ENCODE data around the gene HNRNPL.
"Not testable (repeated sequence)": the region's sequence is repeated elsewhere in the genome, so short reads cannot be mapped to it uniquely, and the experiment has no call there.

Gene HNRNPL

DNA sequence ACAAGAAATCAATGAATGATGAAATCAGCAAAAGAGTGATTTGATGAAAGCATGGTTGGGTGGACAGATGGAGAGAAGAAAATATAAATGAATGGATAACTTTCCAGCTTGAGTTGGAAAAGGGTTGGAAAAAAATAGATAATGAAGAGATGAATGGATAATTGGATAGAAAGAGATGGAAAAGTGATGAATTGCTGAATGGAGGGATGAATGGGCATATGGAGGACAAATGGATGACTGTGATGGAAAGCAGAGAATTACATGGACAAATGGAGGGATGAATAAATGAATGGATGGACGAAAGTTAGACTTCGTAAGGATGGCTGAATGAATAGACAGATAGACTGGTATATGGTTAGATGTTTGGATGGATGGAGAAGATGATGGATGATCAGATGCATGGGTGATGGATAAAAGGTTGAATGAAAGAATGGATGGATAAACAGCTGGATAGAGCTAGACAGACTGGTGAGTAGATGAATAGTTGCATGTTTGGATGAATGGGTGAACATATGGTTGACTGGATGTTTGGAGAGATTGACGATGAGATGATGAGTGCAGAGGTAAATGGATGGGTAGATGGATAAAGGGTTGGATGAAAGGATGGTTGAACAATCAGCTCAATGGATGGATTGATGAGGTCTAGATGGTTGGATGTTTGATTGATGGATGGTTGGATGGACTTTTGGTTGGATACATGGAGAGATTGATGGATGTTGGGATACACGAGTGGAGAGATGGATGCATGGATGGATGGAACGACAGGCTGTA lies 49.0 kb downstream of the HNRNPL start:
- no peak for TF ChIP-seq POLR2A (IDR thresholded peaks at IDR 0.05; ENCODE audit: low read depth, low read length)
- FAIRE-seq (no peak), DNase-seq (ENCODE audit: insufficient read length, low spot score) (no peak)

DNA sequence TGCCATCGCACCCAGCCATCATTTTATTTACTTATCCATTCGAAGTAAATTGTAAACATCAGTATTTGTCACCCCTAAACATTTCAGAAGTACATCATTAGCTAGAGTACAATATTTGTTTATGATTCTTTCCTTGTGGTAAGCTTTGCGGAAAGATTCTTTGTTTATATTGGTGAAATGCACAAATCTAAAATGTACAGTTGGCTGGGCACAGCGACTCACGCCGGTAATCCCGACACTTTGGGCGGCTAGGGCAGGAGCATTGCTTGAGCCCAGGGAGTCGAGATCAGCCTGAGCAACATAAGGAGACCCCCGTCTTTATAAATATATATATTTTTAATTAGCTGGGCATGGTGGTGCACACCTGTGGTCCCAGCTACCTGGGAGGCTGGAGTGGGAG lies 50.7 kb downstream of the HNRNPL start:
- no peak for FAIRE-seq
- TF ChIP-seq POLR2A (IDR thresholded peaks at IDR 0.05; ENCODE audit: low read depth, low read length): no peak
- DNase-seq (ENCODE audit: insufficient read length, low spot score): no peak

DNA sequence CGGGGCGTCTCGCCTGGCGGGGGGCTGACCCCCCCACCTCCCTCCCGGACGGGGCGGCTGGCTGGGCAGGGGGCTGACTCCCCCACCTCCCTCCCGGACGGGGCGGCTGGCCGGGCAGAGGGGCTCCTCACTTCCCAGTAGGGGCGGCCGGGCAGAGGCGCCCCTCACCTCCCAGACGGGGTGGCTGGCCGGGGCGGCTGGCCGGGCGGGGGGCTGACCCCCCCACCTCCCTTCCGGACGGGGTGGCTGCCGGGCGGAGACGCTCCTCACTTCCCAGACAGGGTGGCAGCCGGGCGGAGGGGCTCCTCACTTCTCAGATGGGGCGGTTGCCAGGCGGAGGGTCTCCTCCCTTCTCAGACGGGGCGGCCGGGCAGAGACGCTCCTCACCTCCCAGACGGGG lies 52.0 kb downstream of the HNRNPL start:
- FAIRE-seq; DNase-seq (ENCODE audit: insufficient read length, low spot score): not testable (repeated sequence)

DNA sequence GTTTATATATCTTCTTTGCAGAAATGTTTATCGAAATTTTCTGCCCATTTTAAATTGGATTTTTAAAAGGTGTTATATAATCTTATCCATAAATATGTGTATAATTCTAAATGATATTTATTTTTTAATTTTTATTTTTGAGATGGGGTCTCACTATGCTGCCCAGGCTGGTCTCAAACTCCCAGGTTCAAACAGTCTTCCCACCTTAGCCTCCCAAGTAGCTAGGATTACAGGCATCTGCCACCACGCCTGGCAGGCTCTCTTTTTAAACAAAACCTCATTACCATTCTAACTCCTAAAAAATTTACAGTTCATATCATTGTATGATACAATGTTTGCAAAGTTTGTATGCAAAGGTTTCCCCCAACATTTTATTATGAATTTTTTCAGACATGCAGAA lies 53.6 kb downstream of the HNRNPL start:
- DNase-seq (ENCODE audit: insufficient read length, low spot score) (no peak), FAIRE-seq (no peak)
- TF ChIP-seq POLR2A (IDR thresholded peaks at IDR 0.05; ENCODE audit: low read depth, low read length): no peak

DNA sequence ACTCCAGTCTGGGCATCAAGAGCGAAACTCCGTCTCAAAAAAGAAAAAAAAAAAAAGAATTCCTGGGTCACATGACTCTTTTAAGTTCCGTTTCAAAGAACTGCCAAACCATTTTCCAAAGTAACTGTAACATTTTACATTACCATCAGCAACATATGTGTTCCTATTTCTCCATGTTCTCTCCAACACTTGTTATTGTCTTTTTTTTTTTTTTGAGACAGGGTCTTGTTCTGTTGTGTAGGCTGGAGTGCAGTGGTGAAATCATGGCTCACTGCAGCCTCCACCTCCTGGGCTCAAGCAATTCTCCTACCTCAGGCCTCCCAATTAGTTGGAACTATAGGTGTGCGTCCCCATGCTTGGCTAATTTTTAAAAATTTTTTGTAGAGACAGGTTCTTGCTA lies 54.2 kb downstream of the HNRNPL start:
- no peak for TF ChIP-seq POLR2A (IDR thresholded peaks at IDR 0.05; ENCODE audit: low read depth, low read length)
- DNase-seq (ENCODE audit: insufficient read length, low spot score) (no peak), FAIRE-seq (no peak)

DNA sequence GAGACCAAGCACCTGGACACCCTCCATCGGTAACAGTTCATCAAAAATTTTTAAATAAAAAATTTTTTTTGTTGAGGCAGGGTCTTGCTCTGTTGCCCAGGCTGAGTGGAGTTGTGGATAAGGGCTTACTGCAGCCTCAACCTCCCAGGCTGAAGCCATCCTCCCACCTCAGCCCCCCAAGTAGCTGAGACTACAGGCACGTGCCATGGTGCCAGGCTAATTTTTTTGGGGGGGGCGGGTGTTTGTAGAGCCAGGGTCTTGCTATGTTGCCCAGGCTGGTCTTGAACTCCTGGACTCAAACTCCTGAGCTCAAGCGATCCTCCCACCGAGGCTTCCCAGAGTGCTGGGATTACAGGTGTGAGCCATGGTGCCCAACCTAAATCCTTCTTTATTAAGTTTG lies 56.1 kb downstream of the HNRNPL start:
- TF ChIP-seq POLR2A (IDR thresholded peaks at IDR 0.05; ENCODE audit: low read depth, low read length): no peak
- FAIRE-seq (no peak), DNase-seq (ENCODE audit: insufficient read length, low spot score) (no peak)

DNA sequence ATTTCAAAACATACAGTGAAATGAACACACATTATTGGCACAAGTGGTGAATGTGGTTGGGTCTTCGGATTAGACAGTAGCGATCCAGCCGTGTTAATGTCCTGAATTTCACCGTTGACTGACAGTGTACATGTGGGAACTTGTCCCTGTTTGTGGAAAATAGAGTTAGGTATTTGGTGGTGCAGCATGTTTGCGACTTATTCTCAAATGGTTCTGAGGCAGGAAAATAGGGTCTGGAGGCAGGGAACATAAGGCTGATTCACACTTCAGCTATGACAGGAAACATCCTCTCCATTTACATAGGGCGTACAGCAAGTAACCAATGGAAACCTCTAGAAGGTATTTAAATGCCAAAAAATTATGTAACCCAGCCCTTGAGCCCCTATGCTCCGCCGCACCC lies 56.6 kb downstream of the HNRNPL start:
- no peak for TF ChIP-seq POLR2A (IDR thresholded peaks at IDR 0.05; ENCODE audit: low read depth, low read length)
- DNase-seq (ENCODE audit: insufficient read length, low spot score) (no peak), FAIRE-seq (no peak)

DNA sequence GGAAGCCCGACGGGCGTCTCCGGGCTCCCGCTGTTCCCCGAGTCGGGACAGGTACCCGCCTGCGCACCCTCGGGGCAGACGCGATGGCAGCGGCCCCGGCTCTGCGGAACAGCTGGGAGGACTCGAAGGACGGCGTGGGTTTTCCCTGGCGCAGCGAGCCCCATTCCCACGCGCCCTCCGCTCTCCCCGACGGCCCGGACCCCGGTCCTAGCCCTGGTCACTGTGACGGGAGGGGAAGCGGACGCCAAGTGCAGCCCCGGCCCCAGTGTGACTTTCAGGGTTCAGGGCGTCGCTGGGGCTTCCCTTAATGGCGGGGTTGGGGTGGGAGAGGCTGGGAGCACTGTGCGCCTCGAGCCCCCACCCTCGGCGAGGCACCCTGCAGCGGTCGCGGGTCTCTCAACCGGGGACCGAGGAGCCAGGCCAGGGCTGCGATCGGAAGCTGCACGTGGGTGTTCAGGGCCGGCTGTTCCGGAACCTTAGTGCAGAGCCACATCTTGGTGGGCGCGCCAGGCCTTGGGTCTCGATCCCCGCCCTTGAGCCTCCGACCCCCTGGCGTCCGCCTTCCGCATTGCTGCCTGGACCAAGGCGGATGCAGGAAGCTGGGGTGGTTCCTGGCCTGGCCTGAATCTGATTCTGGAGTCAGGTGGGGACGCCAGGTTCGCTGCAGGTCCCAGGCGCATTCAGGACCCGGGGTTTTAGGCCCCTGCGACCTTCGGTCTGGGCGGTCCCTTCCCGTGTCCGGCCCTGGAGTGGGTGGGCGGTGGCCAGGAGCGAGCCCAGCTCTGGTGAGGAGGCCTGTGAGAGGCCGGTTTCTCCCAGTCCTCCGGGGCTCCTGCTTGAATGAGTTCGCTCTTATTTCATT lies 57.3 kb downstream of the HNRNPL start:
- TF ChIP-seq POLR2A (IDR thresholded peaks at IDR 0.05; ENCODE audit: low read depth, low read length): no peak
- FAIRE-seq (no peak), DNase-seq (ENCODE audit: insufficient read length, low spot score) (no peak)

DNA sequence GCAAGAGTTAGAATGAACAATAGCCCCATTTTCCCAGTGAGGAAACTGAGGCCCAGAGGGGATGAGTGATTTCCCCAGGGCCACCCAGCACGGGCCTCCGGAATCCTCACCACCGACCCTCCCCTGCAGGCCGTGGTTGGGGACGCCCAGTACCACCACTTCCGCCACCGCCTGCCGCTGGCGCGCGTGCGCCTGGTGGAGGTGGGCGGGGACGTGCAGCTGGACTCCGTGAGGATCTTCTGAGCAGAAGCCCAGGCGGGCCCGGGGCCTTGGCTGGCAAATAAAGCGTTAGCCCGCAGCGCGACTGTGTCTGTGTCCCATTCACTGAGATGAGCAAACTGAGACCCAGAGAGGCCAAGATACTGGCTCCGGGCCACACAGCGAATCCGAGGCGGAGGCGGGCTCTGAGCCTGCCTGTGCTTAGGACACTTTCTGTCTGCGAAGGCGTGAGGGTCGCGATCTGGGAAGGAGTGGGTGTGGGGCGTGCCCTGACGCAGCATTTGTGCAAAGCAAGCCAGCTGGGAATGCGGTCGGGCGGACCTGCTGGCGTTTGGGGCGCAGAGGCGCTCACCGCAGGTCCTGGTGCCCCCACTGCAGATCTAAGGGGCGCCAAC lies 58.2 kb downstream of the HNRNPL start:
- FAIRE-seq: not testable (repeated sequence)

DNA sequence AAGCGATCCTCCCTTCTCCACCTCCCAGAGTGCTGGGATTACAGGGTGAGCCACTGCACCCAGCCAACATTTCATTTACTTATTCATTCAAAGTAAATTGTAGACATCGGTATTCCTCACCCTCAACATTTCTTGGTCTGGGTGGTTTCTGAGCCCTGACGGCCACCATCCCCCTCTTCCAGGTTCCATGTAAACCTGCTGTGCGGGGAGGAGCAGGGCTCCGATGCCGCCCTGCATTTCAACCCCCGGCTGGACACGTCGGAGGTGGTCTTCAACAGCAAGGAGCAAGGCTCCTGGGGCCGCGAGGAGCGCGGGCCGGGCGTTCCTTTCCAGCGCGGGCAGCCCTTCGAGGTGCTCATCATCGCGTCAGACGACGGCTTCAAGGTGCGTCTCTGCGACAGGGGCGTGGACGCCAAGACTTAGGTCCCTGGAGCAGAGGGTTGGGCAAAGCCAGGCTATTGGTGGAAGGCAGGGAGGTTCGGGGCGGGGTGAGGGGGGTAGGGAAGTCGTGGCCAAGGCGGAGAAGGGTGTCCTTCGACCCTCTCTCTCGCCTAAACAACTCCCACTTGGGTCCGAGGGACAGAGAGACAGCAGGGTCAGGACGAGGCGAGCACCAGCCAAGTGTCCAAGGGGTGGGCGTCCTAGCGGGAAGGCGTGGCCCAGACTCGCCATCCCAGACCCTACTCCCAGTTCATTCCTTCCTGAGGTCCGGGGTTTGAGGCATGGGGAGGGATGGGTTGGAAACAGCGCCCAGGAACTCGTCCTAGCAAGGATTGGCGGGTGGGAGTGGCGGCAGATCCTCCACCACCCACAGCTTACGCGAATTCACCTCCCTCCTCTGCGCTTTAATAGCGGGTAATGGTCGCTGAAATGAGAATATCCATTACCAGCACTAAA lies 59.0 kb downstream of the HNRNPL start:
- not testable (repeated sequence) for FAIRE-seq; DNase-seq (ENCODE audit: insufficient read length, low spot score)

More for the DNA sequence above, 58.2 kb downstream of the HNRNPL start:
- not testable (repeated sequence) for DNase-seq (ENCODE audit: insufficient read length, low spot score)

DNA sequence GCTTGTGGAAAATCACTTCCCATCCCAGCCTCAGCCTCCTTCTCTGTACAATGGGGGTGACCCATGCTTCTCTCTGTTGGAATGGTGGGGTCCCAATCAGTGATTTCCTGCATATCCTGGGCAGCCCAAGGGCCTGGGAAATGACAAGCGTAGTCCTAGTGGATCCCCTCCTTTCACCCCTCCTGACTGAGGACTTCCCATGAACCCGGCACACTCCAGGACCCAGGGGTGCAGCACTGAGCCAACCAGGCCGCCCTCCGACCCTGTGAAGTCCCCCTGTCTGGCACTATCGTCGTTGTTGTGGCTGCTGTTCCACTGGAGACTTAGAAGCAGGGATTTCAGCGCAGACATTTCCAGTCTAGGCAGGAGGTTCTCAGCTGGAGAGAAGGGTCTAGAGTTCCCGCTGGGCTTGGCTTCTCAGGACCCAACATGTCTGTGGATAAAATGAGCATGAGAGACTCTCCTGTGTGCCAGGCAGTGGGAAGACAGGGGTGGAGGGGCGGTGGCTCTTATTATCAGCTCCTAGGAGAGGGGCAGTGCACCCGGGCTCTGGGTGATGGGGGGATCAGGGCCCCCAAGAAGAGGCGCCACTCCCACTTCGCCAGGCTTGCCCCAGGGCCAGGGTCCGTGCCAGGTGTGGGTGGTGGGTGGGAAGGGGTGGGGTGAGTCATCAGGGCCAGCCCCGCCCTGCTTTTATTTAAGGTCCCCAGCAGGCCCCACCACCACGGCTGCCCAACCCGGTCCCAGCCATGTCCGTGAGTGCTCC lies 61.1 kb downstream of the HNRNPL start, which contains the start of gene LGALS7B:
LGALS7B (plus strand) TSS at position 723 of the 766 bp plus-strand sequence; CDS start at position 750, 27 bp downstream.
- no peak for DNase-seq (ENCODE audit: insufficient read length, low spot score)
- no peak for TF ChIP-seq POLR2A (IDR thresholded peaks at IDR 0.05; ENCODE audit: low read depth, low read length)
- no peak for FAIRE-seq

DNA sequence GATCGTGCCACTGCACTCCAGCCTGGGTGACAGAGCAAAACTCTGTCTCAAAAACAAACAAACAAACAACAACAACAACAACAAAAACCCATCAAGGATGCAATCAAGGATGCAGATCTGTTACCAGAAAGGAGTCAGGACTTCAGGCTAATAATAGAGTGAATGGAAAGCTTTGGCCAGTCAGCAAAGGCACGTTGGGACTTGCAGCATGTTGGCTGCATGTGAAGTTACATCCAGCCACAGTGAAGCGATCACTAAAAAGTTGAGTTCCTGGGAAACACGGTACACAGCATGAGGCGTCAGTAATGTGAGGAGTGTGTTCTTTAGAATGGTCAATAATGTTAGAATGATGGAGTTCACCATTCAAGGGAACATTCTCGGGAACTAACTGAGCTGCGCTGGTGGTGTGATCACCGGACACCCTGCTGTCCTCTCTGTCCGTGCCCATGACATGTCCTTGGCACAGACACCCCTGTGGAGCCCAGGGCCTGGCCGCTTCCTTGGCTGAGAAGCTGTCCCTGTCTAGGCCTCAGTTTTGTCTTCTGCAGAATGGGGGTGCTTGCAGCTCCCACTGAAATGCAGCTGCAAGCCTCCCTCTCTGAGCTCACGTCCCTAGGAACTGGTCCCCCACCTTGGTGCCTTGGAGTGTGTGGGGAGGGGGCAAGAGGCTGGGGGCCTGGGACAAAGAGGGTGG lies 63.1 kb downstream of the HNRNPL start:
- TF ChIP-seq POLR2A (IDR thresholded peaks at IDR 0.05; ENCODE audit: low read depth, low read length): no peak
- FAIRE-seq (no peak), DNase-seq (ENCODE audit: insufficient read length, low spot score) (no peak)
